GM03348 (cell line): Measurements from ENCODE around the gene FGF19.

Source experiments
- DNase-seq: peaks from one replicate; pipeline ENCODE4 v3.0.0; 2012; ENCODE audit warnings: low spot score

FGF19 gene

DNA sequence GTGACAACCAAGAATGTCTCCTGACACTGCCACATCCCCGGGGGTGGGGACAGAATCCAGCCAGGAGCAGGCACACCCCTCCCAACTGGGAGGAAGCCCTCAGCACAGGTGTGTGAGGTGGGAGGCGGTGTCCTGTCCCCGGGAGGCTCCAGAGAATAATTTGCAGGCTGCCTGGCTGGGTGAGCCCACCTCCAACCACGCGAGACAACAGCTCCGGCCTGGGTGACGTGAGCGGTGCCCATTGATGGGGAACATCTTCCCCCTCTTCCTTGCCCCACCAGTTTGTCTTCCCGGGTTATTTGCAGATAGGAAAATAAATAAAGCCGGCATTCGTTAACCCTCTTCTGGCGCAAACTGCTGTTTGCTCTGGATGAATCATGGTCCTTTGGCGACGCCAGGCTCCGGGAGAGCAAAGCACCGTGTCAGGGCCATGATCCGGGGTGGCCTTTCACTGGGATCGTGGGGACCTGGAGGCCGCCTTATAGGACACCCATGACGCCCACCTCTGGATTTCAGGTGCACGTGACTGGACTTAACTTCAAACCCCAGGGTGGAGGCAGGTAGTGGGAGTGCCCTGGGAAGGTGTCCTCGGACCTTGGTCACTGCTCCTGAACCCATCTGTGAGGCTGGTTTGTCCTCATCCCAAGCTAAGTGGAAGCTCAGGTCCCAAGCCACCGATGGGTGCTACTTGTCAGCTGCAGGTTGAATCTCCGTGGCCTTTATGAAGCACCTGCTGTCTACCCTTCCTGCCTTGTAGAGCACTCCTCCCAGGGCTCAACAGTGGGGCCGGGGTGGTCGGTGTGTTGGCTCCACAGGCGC lies 49.0 kb downstream of the FGF19 start:
- DNase-seq: no peak

GRCh38 chr11:69654001-69654659 lies 49.7 kb downstream of the FGF19 start:
- DNase-seq: no peak

DNA sequence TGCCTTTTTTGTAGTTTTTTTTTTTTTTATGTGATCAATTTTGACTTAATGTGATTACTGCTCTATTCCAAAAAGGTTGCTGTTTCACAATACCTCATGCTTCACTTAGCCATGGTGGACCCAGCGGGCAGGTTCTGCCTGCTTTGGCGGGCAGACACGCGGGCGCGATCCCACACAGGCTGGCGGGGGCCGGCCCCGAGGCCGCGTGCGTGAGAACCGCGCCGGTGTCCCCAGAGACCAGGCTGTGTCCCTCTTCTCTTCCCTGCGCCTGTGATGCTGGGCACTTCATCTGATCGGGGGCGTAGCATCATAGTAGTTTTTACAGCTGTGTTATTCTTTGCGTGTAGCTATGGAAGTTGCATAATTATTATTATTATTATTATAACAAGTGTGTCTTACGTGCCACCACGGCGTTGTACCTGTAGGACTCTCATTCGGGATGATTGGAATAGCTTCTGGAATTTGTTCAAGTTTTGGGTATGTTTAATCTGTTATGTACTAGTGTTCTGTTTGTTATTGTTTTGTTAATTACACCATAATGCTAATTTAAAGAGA lies 50.3 kb downstream of the FGF19 start:
- no peak for DNase-seq

DNA sequence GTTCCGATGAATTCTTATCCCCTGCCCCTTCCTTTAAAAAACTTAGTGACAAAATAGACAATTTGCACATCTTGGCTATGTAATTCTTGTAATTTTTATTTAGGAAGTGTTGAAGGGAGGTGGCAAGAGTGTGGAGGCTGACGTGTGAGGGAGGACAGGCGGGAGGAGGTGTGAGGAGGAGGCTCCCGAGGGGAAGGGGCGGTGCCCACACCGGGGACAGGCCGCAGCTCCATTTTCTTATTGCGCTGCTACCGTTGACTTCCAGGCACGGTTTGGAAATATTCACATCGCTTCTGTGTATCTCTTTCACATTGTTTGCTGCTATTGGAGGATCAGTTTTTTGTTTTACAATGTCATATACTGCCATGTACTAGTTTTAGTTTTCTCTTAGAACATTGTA lies 50.8 kb downstream of the FGF19 start:
- DNase-seq: no peak

DNA sequence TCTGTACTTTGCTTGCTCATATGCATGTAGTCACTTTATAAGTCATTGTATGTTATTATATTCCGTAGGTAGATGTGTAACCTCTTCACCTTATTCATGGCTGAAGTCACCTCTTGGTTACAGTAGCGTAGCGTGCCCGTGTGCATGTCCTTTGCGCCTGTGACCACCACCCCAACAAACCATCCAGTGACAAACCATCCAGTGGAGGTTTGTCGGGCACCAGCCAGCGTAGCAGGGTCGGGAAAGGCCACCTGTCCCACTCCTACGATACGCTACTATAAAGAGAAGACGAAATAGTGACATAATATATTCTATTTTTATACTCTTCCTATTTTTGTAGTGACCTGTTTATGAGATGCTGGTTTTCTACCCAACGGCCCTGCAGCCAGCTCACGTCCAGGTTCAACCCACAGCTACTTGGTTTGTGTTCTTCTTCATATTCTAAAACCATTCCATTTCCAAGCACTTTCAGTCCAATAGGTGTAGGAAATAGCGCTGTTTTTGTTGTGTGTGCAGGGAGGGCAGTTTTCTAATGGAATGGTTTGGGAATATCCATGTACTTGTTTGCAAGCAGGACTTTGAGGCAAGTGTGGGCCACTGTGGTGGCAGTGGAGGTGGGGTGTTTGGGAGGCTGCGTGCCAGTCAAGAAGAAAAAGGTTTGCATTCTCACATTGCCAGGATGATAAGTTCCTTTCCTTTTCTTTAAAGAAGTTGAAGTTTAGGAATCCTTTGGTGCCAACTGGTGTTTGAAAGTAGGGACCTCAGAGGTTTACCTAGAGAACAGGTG lies 51.8 kb downstream of the FGF19 start:
- no peak for DNase-seq

DNA sequence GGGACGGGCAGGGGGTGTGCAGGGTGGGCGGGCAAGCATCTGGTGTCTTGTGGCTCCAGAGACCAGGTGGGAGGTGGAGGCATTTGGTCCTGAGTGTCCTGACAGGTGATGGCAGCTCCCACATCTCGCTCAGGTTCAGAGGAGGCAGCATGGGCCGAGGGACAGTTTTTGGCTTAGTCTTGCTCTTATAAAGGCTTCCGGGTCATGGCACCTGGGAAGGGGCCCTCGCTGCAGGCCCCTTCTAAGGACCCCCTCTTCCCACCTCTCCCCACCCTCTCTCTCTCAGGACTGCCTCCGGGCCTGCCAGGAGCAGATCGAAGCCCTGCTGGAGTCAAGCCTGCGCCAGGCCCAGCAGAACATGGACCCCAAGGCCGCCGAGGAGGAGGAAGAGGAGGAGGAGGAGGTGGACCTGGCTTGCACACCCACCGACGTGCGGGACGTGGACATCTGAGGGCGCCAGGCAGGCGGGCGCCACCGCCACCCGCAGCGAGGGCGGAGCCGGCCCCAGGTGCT lies 52.9 kb downstream of the FGF19 start:
- DNase-seq: no peak

- DNase-seq: no peak
Observed at GRCh38 chr11:69650081-69650831, 53.6 kb downstream of the FGF19 start.

DNA sequence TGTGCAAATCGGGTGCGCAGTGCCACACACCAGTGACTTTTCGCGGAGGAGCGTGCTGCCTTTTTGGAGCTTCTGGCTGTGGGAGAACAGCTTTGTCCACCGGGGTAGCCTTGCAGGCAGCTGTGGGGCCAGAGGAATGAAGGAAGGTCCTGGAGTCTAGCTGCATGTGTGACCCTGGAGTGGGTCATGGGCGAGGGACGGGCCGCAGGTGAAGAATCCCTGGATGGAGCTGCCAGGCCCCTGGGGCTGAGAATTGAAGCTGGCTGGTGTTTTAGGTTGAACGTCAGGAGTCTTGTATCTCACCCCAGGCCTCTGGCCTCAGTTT lies 54.3 kb downstream of the FGF19 start:
- DNase-seq: no peak

DNA sequence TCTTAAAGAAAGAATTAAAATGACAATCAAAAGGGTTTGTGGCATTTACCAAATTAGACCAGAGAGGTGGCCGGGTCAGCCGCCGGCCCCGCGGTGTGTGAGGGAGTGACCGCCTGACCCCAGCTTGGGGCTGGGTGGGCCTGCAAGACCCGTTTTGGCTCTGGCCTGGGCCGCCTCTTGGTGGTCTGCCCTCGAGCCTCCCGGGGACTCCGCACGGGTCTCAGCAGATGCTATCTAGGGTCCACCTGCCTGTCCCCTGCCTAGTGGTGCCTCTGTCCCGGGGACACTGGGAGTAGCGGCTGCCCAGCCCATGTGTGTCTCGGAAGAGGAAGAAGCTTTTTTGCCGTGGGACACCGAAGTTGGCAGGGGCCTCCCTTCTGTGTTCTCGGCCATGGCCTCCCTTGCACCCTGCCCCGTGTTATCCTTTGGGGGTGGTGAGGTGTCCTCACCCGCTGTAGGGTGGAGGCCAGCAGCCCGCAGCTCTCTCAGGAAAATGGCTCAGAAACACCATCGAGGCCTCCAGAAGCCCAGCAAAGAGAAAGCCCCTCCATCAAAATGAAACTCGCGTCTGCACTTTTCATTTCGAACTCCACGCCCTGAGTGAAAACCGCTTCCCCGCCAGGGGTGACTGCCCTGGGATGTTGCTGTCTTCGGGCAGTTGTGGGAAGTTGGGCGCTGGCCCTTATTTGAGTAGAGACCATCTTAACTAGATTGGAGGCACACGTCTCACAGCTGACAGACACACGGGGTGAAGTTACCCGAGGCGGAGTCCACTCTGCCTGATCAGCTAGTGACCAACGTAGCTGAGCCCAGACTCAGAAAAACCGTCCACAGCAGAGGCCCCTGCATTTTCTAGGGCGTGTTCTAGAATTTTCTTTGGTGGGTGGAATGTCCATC lies 54.9 kb downstream of the FGF19 start:
- no peak for DNase-seq
